ENCODE data around the gene ADAMTS1. TPM values are rescaled to one million over a fixed set of nuclear protein-coding genes. Genes with fewer than 3 reads are reported as not detected.

The ADAMTS1 gene
- total RNA-seq, 1 experiment from 2014 or later = 17.8 TPM

- WGBS (ENCODE audit: extremely low coverage, insufficient read length, low lambda C conversion rate) = no CpG with 5 or more reads among the region's 2 CpGs
- Histone ChIP-seq H3K9me3 (ENCODE audit: control insufficient read depth, low read depth, low read length) (no peaks in the 10 kb centered on the region), H2BK15ac (ENCODE audit: low read depth, low read length) (no peak overlapping the region), H4K8ac (replicated peaks; ENCODE audit: insufficient read length, low read depth, low read length) (no peak overlapping the region), H4K91ac (ENCODE audit: insufficient read length, low read depth, low read length) (no peak overlapping the region), H3K27me3 (ENCODE audit: insufficient read depth, low read length) (no peaks in the 10 kb centered on the region), H2BK20ac (ENCODE audit: low read depth, low read length, poor library complexity, severe bottlenecking) (no peak overlapping the region), H3K27ac (ENCODE audit: insufficient read length, low read depth, low read length) (no peak overlapping the region), H3K4ac (ENCODE audit: low read depth, low read length) (no peak overlapping the region), H2BK120ac (ENCODE audit: low read depth, low read length, poor library complexity, severe bottlenecking) (no peak overlapping the region), H3K79me2 (ENCODE audit: insufficient read depth, low read length) (no peaks in the 10 kb centered on the region), H3K18ac (ENCODE audit: insufficient read length, low read depth, low read length) (no peak overlapping the region), H3K56ac (ENCODE audit: insufficient read length, low read depth, low read length) (no peak overlapping the region), H3K23ac (ENCODE audit: insufficient read length, low read depth, low read length) (no peak overlapping the region), H4K20me1 (ENCODE audit: control insufficient read depth, insufficient read depth, insufficient read length) (no peaks in the 10 kb centered on the region), H3K4me2 (ENCODE audit: insufficient read depth, insufficient read length, low read length) (no peak overlapping the region), H2AFZ (ENCODE audit: low read length) (no peak overlapping the region), H3T11ph (ENCODE audit: low read length) (no peak overlapping the region), H2BK5ac (ENCODE audit: insufficient read length, low read length) (no peak overlapping the region), H3K9ac (ENCODE audit: extremely low read depth, insufficient read length, low read length) (no peak overlapping the region), H2AK5ac (ENCODE audit: insufficient read length, low read length) (no peak overlapping the region), H3K14ac (ENCODE audit: insufficient read depth, low read length) (no peak overlapping the region), H2BK12ac (ENCODE audit: insufficient read length, low read depth, low read length) (no peak overlapping the region), H3K23me2 (ENCODE audit: insufficient read length, low read depth, low read length, poor library complexity, severe bottlenecking) (no peaks in the 10 kb centered on the region), H3K79me1 (ENCODE audit: insufficient read depth, low read depth, low read length, poor library complexity, severe bottlenecking) (no peaks in the 10 kb centered on the region), H4K5ac (ENCODE audit: insufficient read length, low read depth, low read length) (no peak overlapping the region), H3K4me1 (ENCODE audit: insufficient read depth, low read length) (no peaks in the 10 kb centered on the region)
- no peak overlapping the region for H3K27ac Mint-ChIP-seq
- no peak for DNase-seq
- H3K9me3 Mint-ChIP-seq = no peaks in the 10 kb centered on the region
- no peaks in the 10 kb centered on the region for H3K36me3 Mint-ChIP-seq (ENCODE audit: insufficient read depth in 1 of 3, low read depth in 3 of 3)
- H3K27me3 Mint-ChIP-seq (ENCODE audit: low read depth) = no peaks in the 10 kb centered on the region
- TF ChIP-seq CTCF (conservative IDR thresholded peaks at IDR 0.05) = no peak
- no peak overlapping the region for H3K4me3 Mint-ChIP-seq
- peaks cover 3 to 7% of the 10 kb centered on the region in 2 experiments; a peak in 3 of 4 replicates for H3K4me1 Mint-ChIP-seq
Measured at GRCh38 chr21:26811482-26811881, 33.7 kb downstream of the ADAMTS1 start.
